ENCODE data around the gene ESYT2.

DNA sequence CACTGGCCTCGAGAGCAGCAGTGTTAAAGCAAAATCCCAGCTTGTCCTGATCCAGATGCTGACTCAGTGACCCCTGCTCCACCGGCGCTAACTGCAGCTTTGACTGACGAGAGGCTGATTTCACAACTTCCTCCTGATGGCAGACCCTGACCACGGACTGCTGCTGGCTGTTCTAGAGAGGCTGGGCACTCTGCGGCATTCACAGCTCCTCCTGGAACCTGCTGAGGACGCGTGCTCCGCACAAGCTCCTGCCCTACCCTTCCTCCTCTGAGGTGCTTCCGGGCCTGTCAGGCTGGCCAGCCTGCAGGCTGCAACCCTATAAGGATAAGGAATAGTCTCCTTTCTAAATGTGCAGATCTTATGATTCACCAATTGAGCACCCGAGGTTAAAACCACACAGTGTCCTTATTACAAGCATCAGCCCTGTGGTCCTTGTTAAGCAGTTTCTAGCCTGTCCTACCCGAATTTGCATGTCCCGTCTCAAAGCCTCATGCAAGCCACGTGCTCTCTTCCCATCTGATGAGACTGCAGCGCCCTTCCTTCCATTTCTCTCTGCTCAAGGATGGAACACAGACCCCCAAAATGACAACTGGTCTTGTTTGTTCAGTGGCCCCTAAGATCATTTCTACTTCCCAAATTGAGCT lies 89.2 kb downstream of the ESYT2 start:
- TF ChIP-seq GATA2 (IDR thresholded peaks at IDR 0.05; ENCODE audit: low read depth, low read length) (no peak), GATA3 (IDR thresholded peaks at IDR 0.05; ENCODE audit: low read depth, low read length) (no peak)

Data from SH-SY5Y (cell line).